Mesothelial cell of epicardium (in vitro differentiated cells): ENCODE data around the gene MTUS2. TPM values are rescaled to one million over a fixed set of nuclear protein-coding genes. Genes with fewer than 3 reads are reported as not detected.

Experiments used
- DNase-seq, 2 experiments: peaks; one replicate each; pipeline ENCODE4 v3.0.0; 2021; ENCODE audit warnings: low spot score in 2 of 2; ENCODE audit not compliant: unreplicated experiment in 2 of 2
- H3K27ac Mint-ChIP-seq: 2 replicates; pipeline ENCODE4 v1.8.0; 2021; ENCODE audit warnings: mixed read lengths
- H3K27me3 Mint-ChIP-seq: 2 replicates; pipeline ENCODE4 v1.8.0; 2021; ENCODE audit warnings: low read depth, mixed read lengths
- H3K36me3 Mint-ChIP-seq: 2 replicates; pipeline ENCODE4 v1.8.0; 2021; ENCODE audit warnings: mixed read lengths
- H3K4me1 Mint-ChIP-seq: 2 replicates; pipeline ENCODE4 v1.8.0; 2021; ENCODE audit warnings: mixed read lengths
- H3K4me3 Mint-ChIP-seq: 2 replicates; pipeline ENCODE4 v1.8.0; 2021; ENCODE audit warnings: mild to moderate bottlenecking, moderate library complexity, mixed read lengths
- H3K9me3 Mint-ChIP-seq: 2 replicates; pipeline ENCODE4 v1.8.0; 2021; ENCODE audit warnings: mixed read lengths
- CTCF ChIP-seq: fragments of 200-600 bp; sonication (generic); IDR thresholded peaks from one replicate; pipeline ENCODE4 v1.5.0; 2021; ENCODE audit warnings: antibody characterized with exemption; ENCODE audit not compliant: unreplicated experiment
- total RNA-seq: library from RNA; stranded (reverse); gene quantifications from 3 replicates; pipeline ENCODE4 v1.2.1, GENCODE V29; 2021

The MTUS2 gene
- total RNA-seq, 1 donor from 2014 or later: 1.4 TPM

- H3K36me3 Mint-ChIP-seq: no peaks in the 10 kb centered on the region
- H3K4me3 Mint-ChIP-seq: no peak overlapping the region
- H3K9me3 Mint-ChIP-seq: peaks cover 27% of the 10 kb centered on the region
- no peak for DNase-seq
- H3K27me3 Mint-ChIP-seq: no peaks in the 10 kb centered on the region
- no peaks in the 10 kb centered on the region for H3K4me1 Mint-ChIP-seq
- no peak for TF ChIP-seq CTCF
- H3K27ac Mint-ChIP-seq: no peak overlapping the region
Observed at GRCh38 chr13:29081697-29082440, 261.7 kb downstream of the MTUS2 start.

GRCh38 chr13:29099781-29100406 is 279.8 kb downstream of the MTUS2 start:
- Mint-ChIP-seq H3K9me3 (peaks cover 14% of the 10 kb centered on the region), H3K27me3 (peaks cover 1% of the 10 kb centered on the region), H3K27ac (no peak overlapping the region), H3K4me3 (no peak overlapping the region), H3K36me3 (no peaks in the 10 kb centered on the region), H3K4me1 (no peaks in the 10 kb centered on the region)
- no peak for DNase-seq
- TF ChIP-seq CTCF: no peak

GRCh38 chr13:29100758-29101157 is 280.6 kb downstream of the MTUS2 start:
- no peak for DNase-seq
- Mint-ChIP-seq H3K4me1 (no peaks in the 10 kb centered on the region), H3K9me3 (peaks cover 12% of the 10 kb centered on the region), H3K27me3 (peaks cover 1% of the 10 kb centered on the region), H3K36me3 (no peaks in the 10 kb centered on the region), H3K4me3 (no peak overlapping the region), H3K27ac (no peak overlapping the region)
- TF ChIP-seq CTCF: no peak

GRCh38 chr13:29101409-29101808 is 281.3 kb downstream of the MTUS2 start:
- no peak overlapping the region for H3K4me3 Mint-ChIP-seq
- DNase-seq: no peak
- H3K9me3 Mint-ChIP-seq: peaks cover 6% of the 10 kb centered on the region
- no peaks in the 10 kb centered on the region for H3K36me3 Mint-ChIP-seq
- TF ChIP-seq CTCF: no peak
- H3K27me3 Mint-ChIP-seq: peaks cover 1% of the 10 kb centered on the region
- H3K27ac Mint-ChIP-seq: no peak overlapping the region
- H3K4me1 Mint-ChIP-seq: no peaks in the 10 kb centered on the region

GRCh38 chr13:29101905-29102304 is 281.8 kb downstream of the MTUS2 start:
- no peak for DNase-seq

More at GRCh38 chr13:29101905-29102304, 281.8 kb downstream of the MTUS2 start:
- Mint-ChIP-seq H3K36me3 (no peaks in the 10 kb centered on the region), H3K9me3 (peaks cover 1% of the 10 kb centered on the region), H3K4me1 (peaks cover 4% of the 10 kb centered on the region), H3K27ac (no peak overlapping the region), H3K27me3 (peaks cover 1% of the 10 kb centered on the region), H3K4me3 (no peak overlapping the region)
- no peak for TF ChIP-seq CTCF
